ENCODE data around the gene LONP1. TPM values are rescaled to one million over a fixed set of nuclear protein-coding genes. Genes with fewer than 3 reads are reported as not detected.
"Not testable (repeated sequence)": the region's sequence is repeated elsewhere in the genome, so short reads cannot be mapped to it uniquely, and the experiment has no call there.

Gene LONP1
- polyA plus RNA-seq, 2 of the 4 experiments (the other 2 are of a cell fraction), result 42.7 to 68.9 TPM

DNA sequence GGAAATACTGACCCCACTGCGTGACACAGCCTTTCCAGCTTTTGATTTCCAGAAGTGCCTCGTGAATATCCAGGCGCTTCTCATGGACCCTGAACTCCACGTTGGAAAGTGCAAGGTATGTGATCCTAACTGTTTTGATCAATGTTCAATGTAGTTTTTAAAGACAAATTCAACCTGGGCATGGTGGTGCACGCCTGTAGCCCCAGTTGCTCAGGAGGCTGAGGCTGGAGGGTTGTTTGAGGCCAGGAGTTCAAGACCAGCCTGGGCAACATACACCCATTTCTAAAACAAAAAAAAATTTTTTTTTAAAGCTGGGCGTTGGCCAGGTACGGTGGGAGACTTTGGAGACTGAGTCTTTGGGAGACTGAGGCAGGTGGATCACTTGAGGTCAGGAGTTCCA lies 31.8 kb upstream of the LONP1 start:
- TF ChIP-seq, protein P1, sequence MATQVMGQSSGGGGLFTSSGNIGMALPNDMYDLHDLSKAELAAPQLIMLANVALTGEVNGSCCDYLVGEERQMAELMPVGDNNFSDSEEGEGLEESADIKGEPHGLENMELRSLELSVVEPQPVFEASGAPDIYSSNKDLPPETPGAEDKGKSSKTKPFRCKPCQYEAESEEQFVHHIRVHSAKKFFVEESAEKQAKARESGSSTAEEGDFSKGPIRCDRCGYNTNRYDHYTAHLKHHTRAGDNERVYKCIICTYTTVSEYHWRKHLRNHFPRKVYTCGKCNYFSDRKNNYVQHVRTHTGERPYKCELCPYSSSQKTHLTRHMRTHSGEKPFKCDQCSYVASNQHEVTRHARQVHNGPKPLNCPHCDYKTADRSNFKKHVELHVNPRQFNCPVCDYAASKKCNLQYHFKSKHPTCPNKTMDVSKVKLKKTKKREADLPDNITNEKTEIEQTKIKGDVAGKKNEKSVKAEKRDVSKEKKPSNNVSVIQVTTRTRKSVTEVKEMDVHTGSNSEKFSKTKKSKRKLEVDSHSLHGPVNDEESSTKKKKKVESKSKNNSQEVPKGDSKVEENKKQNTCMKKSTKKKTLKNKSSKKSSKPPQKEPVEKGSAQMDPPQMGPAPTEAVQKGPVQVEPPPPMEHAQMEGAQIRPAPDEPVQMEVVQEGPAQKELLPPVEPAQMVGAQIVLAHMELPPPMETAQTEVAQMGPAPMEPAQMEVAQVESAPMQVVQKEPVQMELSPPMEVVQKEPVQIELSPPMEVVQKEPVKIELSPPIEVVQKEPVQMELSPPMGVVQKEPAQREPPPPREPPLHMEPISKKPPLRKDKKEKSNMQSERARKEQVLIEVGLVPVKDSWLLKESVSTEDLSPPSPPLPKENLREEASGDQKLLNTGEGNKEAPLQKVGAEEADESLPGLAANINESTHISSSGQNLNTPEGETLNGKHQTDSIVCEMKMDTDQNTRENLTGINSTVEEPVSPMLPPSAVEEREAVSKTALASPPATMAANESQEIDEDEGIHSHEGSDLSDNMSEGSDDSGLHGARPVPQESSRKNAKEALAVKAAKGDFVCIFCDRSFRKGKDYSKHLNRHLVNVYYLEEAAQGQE (IDR thresholded peaks at IDR 0.05), result no peak
- no peak for TF ChIP-seq PHF8 (IDR thresholded peaks at IDR 0.05; ENCODE audit: borderline replicate concordance, low read depth)
- no peak for TF ChIP-seq HEYL (CRISPR knock-in tag; IDR thresholded peaks at IDR 0.05)
- no peak for TF ChIP-seq FOSL2 (IDR thresholded peaks at IDR 0.05)
- TF ChIP-seq FOSL2 (CRISPR knock-in tag; IDR thresholded peaks at IDR 0.05), result no peak
- Histone ChIP-seq H3K4me3 (no peak overlapping the region), H3K9me3 (no peaks in the 10 kb centered on the region), H3K27ac (no peak overlapping the region), H3K4me1 (no peaks in the 10 kb centered on the region), H3K4me2 (no peak overlapping the region)
- ChIA-PET POLR2A (no interaction called here), CTCF (interaction anchor here (1.6 kb wide), 1 partner anchor 53 kb away, joined by 4 read pairs; no protein-coding TSS in a partner anchor)
- DNase-seq (ENCODE audit: low read depth in 1 of 2, low spot score in 1 of 2), result no peak
- WGBS (ENCODE audit: missing lambda C conversion rate), result 75% methylated on average over 7 of the region's 7 CpGs
- no peak for ATAC-seq
- no peak for FAIRE-seq

DNA sequence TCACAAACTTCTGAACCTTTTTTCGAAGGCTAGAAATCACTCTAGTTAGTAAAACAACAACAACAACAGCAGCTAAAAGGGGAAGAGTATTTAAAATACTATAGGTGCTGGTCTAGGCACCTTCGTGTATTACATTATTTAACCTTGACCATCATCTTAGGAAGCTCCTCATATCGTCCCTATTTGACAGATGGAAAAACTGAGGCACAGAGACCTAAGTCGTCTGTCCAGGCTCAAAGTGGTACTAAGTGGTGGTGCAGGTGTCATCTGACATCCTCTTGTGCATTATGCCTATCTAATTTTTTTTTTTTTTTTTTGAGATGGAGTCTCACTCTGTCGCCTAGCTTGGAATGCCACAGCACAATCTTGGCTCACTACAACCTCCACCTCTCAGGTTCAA lies 29.6 kb upstream of the LONP1 start:
- no peak for DNase-seq (ENCODE audit: low read depth in 1 of 2, low spot score in 1 of 2)
- WGBS (ENCODE audit: missing lambda C conversion rate), result 65% methylated on average over 5 of the region's 5 CpGs
- no peak for TF ChIP-seq FOSL2 (IDR thresholded peaks at IDR 0.05)
- no peak for TF ChIP-seq FOSL2 (CRISPR knock-in tag; IDR thresholded peaks at IDR 0.05)
- no peak for TF ChIP-seq FOSB (CRISPR knock-in tag; IDR thresholded peaks at IDR 0.05)
- no peak for FAIRE-seq
- POLR2A ChIA-PET, result no interaction called here
- CTCF ChIA-PET, result interaction anchor here (0.7 kb wide), 1 partner anchor 417 kb away, joined by 3 read pairs; no protein-coding TSS in a partner anchor
- H3K9me3 ChIP-seq, result no peaks in the 10 kb centered on the region
- H3K4me1 ChIP-seq, result no peaks in the 10 kb centered on the region
- no peak overlapping the region for H3K27ac ChIP-seq
- no peak for ATAC-seq
- H3K4me3 ChIP-seq, result no peak overlapping the region
- H3K4me2 ChIP-seq, result no peak overlapping the region

DNA sequence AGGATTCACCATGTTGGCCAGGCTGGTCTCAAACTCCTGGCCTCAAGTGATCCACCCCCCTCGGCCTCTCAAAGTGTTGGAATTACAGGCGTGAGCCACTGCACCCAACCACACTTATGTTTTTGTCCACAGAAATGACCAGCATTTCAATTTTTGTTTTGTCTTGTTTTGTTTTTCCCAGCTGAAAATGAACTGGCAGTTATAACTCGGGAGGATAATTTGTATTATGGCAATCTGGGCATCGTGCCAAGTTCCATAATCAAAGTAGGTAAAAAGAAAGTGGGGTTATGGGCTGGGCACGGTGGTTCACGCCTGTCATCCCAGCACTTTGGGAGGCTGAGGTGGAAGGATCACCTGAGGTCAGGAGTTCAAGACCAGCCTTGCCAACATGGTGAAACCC lies 29.0 kb upstream of the LONP1 start:
- H3K4me3 ChIP-seq; H3K4me1 ChIP-seq; H3K27ac ChIP-seq; H3K9me3 ChIP-seq; H3K4me2 ChIP-seq; FAIRE-seq; ATAC-seq; DNase-seq (ENCODE audit: low read depth in 1 of 2, low spot score in 1 of 2): not testable (repeated sequence)
- POLR2A ChIA-PET, result interaction anchor here (0.6 to 0.8 kb wide), 2 partner anchors 29 to 57 kb away, joined by 3 to 6 read pairs; partner anchors contain the start of genes CATSPERD and LONP1
- WGBS (ENCODE audit: missing lambda C conversion rate), result 41% methylated on average over 6 of the region's 6 CpGs
- CTCF ChIA-PET, result interaction anchor here (0.7 to 0.8 kb wide), 2 partner anchors 55 to 418 kb away, joined by 3 read pairs; no protein-coding TSS in a partner anchor

GRCh38 chr19:5744999-5745398 lies 25.1 kb upstream of the LONP1 start:
- POLR2A ChIA-PET; H3K4me2 ChIP-seq; CTCF ChIA-PET; H3K27ac ChIP-seq; H3K4me1 ChIP-seq; H3K4me3 ChIP-seq; ATAC-seq; H3K9me3 ChIP-seq; DNase-seq (ENCODE audit: low read depth in 1 of 2, low spot score in 1 of 2); FAIRE-seq: not testable (repeated sequence)
- WGBS (ENCODE audit: missing lambda C conversion rate), result 84% methylated on average over 10 of the region's 10 CpGs

DNA sequence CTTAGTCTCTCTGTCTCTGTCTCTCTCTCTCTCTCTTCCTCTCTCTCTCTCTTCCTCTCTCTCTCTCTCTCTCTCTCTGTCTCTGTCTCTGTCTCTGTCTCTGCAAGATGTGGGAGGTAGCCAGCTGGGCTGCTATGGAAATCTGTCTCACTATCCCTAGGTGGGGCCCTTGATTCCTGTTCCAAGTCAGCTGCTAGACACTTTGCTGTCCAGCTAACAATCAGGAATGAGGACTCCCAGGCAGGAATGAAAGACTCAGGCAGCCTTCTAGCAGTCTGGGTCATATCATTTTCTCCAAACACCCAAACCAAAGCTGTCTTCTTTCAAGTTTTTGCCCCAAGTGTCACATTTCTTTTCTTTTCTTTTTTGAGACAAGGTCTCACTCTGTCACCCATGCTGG lies 23.7 kb upstream of the LONP1 start:
- Histone ChIP-seq H3K4me2 (no peak overlapping the region), H3K27ac (no peak overlapping the region), H3K4me1 (no peaks in the 10 kb centered on the region), H3K4me3 (no peak overlapping the region), H3K9me3 (no peaks in the 10 kb centered on the region)
- CTCF ChIA-PET, result interaction anchor here (1.5 kb wide), 1 partner anchor 22 kb away, joined by 3 read pairs; no protein-coding TSS in a partner anchor
- no peak; a peak in 1 of 6 replicates for ATAC-seq
- TF ChIP-seq ZSCAN20 (CRISPR knock-in tag; IDR thresholded peaks at IDR 0.05) (no peak), RCOR1 (IDR thresholded peaks at IDR 0.05; ENCODE audit: low read depth, low read length) (no peak), SMC3 (IDR thresholded peaks at IDR 0.05) (no peak), FOSL2 (IDR thresholded peaks at IDR 0.05) (no peak), FOSL2 (CRISPR knock-in tag; IDR thresholded peaks at IDR 0.05) (no peak), HOXB5 (CRISPR knock-in tag; IDR thresholded peaks at IDR 0.05) (no peak), MAFK (IDR thresholded peaks at IDR 0.05; ENCODE audit: partially characterized antibody) (no peak), KDM1A (IDR thresholded peaks at IDR 0.05; ENCODE audit: low read depth) (no peak), CBX8 (IDR thresholded peaks at IDR 0.05) (no peak), EHF (CRISPR knock-in tag; IDR thresholded peaks at IDR 0.05) (no peak), POLR2AphosphoS2 (conservative IDR thresholded peaks at IDR 0.05; ENCODE audit: low read length) (no peak), NFE2L2 (conservative IDR thresholded peaks at IDR 0.05; ENCODE audit: low read length) (no peak), TP53 (CRISPR knock-in tag; IDR thresholded peaks at IDR 0.05) (no peak), GATA3 (IDR thresholded peaks at IDR 0.05; ENCODE audit: borderline replicate concordance) (no peak), HOXA7 (CRISPR knock-in tag; IDR thresholded peaks at IDR 0.05) (no peak), RNF2 (IDR thresholded peaks at IDR 0.05; ENCODE audit: borderline replicate concordance, low read depth) (no peak), CBX2 (IDR thresholded peaks at IDR 0.05; ENCODE audit: borderline replicate concordance, low read depth) (no peak)
- TF ChIP-seq, protein P2, sequence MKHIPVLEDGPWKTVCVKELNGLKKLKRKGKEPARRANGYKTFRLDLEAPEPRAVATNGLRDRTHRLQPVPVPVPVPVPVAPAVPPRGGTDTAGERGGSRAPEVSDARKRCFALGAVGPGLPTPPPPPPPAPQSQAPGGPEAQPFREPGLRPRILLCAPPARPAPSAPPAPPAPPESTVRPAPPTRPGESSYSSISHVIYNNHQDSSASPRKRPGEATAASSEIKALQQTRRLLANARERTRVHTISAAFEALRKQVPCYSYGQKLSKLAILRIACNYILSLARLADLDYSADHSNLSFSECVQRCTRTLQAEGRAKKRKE (CRISPR knock-in tag; IDR thresholded peaks at IDR 0.05; ENCODE audit: low read depth), result no peak
- TF ChIP-seq, protein P3, sequence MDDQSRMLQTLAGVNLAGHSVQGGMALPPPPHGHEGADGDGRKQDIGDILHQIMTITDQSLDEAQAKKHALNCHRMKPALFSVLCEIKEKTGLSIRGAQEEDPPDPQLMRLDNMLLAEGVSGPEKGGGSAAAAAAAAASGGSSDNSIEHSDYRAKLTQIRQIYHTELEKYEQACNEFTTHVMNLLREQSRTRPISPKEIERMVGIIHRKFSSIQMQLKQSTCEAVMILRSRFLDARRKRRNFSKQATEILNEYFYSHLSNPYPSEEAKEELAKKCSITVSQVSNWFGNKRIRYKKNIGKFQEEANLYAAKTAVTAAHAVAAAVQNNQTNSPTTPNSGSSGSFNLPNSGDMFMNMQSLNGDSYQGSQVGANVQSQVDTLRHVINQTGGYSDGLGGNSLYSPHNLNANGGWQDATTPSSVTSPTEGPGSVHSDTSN (IDR thresholded peaks at IDR 0.05), result no peak
- no peak for FAIRE-seq
- POLR2A ChIA-PET, result no interaction called here
- DNase-seq (ENCODE audit: low read depth in 1 of 2, low spot score in 1 of 2), result no peak

All from A549 (cell line).